GM18861 (cell line): ENCODE measurements around the gene CYP46A1.
A peak's percentile ranks its signal among the peaks of the same experiment; 100 is the strongest.

Source experiments
- ATAC-seq: cut with Tn5 transposase; IDR thresholded peaks from one replicate; pipeline ENCODE4 v1.9.1; 2021; ENCODE audit not compliant: unreplicated experiment

Gene CYP46A1

DNA sequence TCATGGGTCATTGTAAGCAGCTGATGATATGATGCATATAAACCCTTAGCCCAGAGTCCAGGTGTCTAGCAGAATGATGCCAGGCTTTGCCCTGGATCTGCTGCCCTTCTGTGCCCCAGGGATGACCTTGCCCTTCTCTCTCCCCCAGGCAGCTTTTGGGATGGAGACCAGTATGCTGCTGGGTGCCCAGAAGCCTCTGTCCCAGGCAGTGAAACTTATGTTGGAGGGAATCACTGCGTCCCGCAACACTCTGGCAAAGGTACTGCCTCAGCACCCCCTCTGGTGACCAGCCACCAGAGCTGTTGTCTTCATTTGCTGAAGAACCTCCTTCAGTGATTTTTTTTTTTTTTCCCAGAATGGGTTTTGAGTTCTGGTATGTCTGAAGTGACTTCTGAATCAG lies 23.3 kb downstream of the CYP46A1 start:
- no peak for ATAC-seq

DNA sequence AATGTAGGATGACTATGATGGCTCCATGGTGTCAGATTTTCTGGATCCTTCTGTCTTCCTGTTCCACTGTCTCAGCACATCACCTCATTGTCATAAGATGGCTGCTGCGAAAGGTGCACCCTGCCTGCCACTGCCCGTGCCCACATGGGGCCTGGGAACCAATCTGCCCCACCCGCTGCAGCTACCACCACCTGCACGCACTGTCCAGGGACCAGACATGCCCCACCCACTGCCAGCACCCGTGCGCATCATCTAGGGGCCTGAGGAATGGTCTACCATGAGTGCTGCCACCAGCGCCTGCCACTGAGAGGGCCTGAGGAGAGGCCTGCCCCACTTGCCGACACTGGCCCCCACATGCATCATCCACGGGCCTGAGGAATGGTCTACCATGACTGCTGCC lies 23.8 kb downstream of the CYP46A1 start:
- no peak for ATAC-seq

- no peak for ATAC-seq
Measured at GRCh38 chr14:99708449-99708848, 24.4 kb downstream of the CYP46A1 start.

DNA sequence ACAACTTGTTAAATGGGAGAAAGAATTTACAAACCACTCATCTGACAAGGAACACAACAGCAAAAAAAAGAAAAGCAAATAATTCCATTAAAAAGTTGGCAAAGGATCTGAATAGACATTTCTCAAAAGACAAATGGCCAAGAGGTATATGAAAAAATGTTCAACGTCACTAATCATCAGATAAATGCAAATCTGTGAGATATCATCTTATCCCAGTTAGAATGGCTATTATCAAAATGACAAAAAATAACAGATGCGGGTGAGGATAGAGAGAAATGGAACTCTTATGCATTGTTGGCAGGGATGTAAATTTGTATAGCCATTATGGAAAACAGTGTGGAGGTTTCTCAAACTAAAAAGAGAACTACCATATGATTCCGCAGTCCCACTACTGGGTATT lies 29.9 kb downstream of the CYP46A1 start:
- ATAC-seq, result no peak

- no peak for ATAC-seq
Measured at GRCh38 chr14:99715266-99716000, 31.3 kb downstream of the CYP46A1 start.

- ATAC-seq, result no peak
Measured at GRCh38 chr14:99716091-99716849, 32.2 kb downstream of the CYP46A1 start.

GRCh38 chr14:99716850-99717681 lies 33.0 kb downstream of the CYP46A1 start:
- ATAC-seq, result no peak

DNA sequence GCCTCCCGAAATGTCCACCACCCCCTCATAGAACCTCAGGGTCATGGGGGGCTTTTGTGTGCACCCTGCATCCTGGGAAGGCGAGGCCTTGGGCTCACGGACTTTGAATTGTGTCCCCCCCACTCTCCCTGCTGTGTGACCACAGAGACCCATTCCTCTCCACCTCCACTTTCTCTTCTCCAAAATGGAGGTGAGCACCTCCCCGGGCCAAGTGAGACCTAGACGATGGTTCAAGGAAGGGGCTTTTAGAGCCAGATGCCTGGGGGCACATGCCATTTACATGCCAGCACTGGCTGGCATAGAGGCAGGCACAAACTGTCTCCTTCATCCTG lies 33.5 kb downstream of the CYP46A1 start:
- no peak for ATAC-seq

- ATAC-seq, result peak; percentile 93
Measured at GRCh38 chr14:99718031-99718810, 34.1 kb downstream of the CYP46A1 start.

GRCh38 chr14:99718811-99719192 lies 34.7 kb downstream of the CYP46A1 start:
- ATAC-seq, result peak; percentile 23

GRCh38 chr14:99720941-99721791 lies 37.1 kb downstream of the CYP46A1 start:
- no peak for ATAC-seq

DNA sequence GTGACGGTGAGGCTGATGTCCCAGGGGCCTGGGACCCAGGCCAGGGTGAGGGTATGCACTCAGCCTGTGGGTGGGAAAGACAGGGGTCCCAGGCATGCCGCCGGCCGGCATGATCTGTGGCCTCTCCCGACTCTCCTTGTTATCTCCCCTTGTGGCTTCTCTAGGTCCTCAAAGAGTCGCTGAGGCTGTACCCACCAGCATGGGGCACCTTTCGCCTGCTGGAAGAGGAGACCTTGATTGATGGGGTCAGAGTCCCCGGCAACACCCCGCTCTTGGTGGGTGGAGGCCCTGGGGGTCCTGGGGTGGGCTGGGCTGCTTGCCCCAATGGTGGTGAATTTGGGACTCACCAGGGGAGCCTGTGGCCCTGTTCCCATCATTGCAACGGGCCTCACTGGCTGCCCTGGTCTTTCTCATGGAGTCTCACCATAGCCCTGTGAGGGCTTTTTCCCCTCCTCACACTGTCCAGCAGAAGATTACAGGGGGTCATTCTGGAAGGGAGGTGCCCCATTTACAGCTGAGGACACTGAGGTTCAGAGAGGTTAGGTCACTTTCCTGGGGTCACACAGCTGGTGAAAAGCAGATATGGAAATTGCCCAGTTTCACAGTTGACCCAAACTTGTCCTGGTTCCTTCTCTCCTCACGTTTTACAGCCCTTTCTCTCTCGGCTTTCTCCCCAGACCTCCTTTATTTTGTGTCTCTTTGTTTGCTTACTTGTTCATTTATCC lies 37.9 kb downstream of the CYP46A1 start:
- ATAC-seq, result no peak

- ATAC-seq, result no peak
Measured at GRCh38 chr14:99722741-99723140, 38.6 kb downstream of the CYP46A1 start.

GRCh38 chr14:99724196-99724891 lies 40.2 kb downstream of the CYP46A1 start:
- ATAC-seq, result no peak

GRCh38 chr14:99724939-99725773 lies 41.1 kb downstream of the CYP46A1 start:
- no peak for ATAC-seq

DNA sequence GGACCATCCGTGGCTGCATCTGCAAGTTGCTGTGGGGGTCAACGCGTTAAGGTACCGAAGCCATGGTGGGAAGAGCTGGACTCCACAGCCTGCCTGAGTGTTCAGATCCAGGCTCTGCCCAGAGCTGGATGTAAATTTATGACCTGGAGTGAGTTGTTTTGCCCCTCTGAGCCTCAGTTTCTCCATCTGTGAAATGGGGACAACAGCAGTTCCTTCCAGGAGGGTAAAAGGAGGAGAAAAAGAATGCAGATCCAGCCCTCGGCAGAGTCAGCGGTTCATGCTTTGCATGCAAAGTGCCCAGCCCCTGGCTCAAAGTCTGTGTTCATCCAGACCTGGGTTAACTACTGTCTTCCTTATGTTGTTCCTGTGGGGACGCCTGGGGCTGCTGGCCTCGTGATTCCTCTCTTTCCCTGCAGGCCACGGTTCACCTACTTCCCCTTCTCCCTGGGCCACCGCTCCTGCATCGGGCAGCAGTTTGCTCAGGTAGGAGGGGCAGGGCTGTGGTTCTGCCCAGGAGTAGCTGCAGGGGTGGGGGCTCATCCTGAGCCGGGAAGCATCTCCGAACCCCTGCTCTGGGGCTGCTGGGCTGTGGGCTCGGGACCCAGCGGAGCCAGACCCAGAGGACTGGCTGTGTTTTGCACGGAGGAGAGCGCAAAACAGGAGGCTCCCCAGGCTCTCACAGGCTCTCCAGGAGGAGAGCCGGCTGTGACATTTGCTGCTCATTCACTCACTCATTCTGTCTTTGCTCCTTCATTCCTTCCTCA lies 41.9 kb downstream of the CYP46A1 start:
- no peak for ATAC-seq

DNA sequence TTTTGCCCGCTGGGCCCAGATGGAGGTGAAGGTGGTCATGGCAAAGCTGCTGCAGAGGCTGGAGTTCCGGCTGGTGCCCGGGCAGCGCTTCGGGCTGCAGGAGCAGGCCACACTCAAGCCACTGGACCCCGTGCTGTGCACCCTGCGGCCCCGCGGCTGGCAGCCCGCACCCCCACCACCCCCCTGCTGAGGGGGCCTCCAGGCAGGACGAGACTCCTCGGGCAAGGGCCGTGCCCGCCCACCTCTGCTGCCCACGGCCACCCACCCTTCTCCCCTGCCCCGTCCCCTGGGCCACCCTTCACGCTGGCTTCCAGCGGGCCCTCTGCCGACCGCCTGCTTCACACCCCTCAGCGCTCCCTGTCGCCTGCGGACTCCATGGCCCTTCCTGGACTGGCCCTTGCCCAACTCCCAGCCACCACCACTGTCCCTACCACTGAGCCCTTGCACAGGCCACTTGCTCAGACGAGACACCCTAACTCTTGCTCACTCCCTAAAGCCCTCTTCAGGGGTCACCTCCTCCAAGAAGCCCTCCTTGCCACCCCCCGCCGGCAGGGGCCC lies 42.5 kb downstream of the CYP46A1 start:
- no peak for ATAC-seq
